ENCODE data around the gene SERPINA9.
A peak's percentile ranks its signal among the peaks of the same experiment; 100 is the strongest.

The SERPINA9 gene

GRCh38 chr14:94481468-94482131, 5.6 kb upstream of the SERPINA9 start:
- H2AFZ ChIP-seq (ENCODE audit: low read depth, low read length, severe bottlenecking) = no peak overlapping the region
- peak overlapping the region; percentile 31 for H3K4me2 ChIP-seq (ENCODE audit: low read depth, low read length, poor library complexity, severe bottlenecking)

GRCh38 chr14:94480809-94481208, 4.8 kb upstream of the SERPINA9 start:
- TF ChIP-seq EZH2phosphoT487 (conservative IDR thresholded peaks at IDR 0.05; ENCODE audit: low read length) = no peak
- Histone ChIP-seq H3K27me3 (ENCODE audit: low read length) (no peaks in the 10 kb centered on the region), H3K79me2 (ENCODE audit: insufficient read depth, low read length) (peaks cover 2% of the 10 kb centered on the region), H3K36me3 (ENCODE audit: low read length) (peaks cover 5% of the 10 kb centered on the region; the same call in 1 of the 2 replicates), H2AFZ (ENCODE audit: low read depth, low read length, severe bottlenecking) (no peak overlapping the region), H3K9me3 (ENCODE audit: insufficient read depth, low read length) (peaks cover 4% of the 10 kb centered on the region; the same call in 1 of the 2 replicates), H4K20me1 (ENCODE audit: low read depth, low read length) (no peaks in the 10 kb centered on the region), H3K4me2 (ENCODE audit: low read depth, low read length, poor library complexity, severe bottlenecking) (peak overlapping the region; percentile 31), H3K9ac (ENCODE audit: low read length) (peak overlapping the region; percentile 52), H3F3A (ENCODE audit: insufficient read depth) (peaks cover 39% of the 10 kb centered on the region), H3K9me2 (replicated peaks; ENCODE audit: insufficient read depth, low read length) (no peaks in the 10 kb centered on the region), H3K27ac (ENCODE audit: low read depth, low read length) (peak overlapping the region; percentile 91), H3K4me3 (ENCODE audit: insufficient read depth, low read length, poor library complexity, severe bottlenecking) (no peak overlapping the region)

More at GRCh38 chr14:94481468-94482131, 5.6 kb upstream of the SERPINA9 start:
- peaks cover 4% of the 10 kb centered on the region; the same call in 1 of the 2 replicates for H3K9me3 ChIP-seq (ENCODE audit: insufficient read depth, low read length)
- H3K9ac ChIP-seq (ENCODE audit: low read length) = peak overlapping the region; percentile 52
- no peaks in the 10 kb centered on the region for H4K20me1 ChIP-seq (ENCODE audit: low read depth, low read length)
- no peaks in the 10 kb centered on the region for H3K79me2 ChIP-seq (ENCODE audit: insufficient read depth, low read length)
- TF ChIP-seq EZH2phosphoT487 (conservative IDR thresholded peaks at IDR 0.05; ENCODE audit: low read length) (no peak), CTCF (IDR thresholded peaks at IDR 0.05; ENCODE audit: insufficient read depth, low read length, poor library complexity, severe bottlenecking) (no peak)
- no peaks in the 10 kb centered on the region for H3K9me2 ChIP-seq (replicated peaks; ENCODE audit: insufficient read depth, low read length)
- H3K4me3 ChIP-seq (ENCODE audit: insufficient read depth, low read length, poor library complexity, severe bottlenecking) = no peak overlapping the region
- no peaks in the 10 kb centered on the region for H3K27me3 ChIP-seq (ENCODE audit: low read length)
- H3F3A ChIP-seq (ENCODE audit: insufficient read depth) = peaks cover 33% of the 10 kb centered on the region
- peaks cover 5% of the 10 kb centered on the region; the same call in 1 of the 2 replicates for H3K36me3 ChIP-seq (ENCODE audit: low read length)
- peak overlapping the region; percentile 91 for H3K27ac ChIP-seq (ENCODE audit: low read depth, low read length)

GRCh38 chr14:94478420-94478819, 2.4 kb upstream of the SERPINA9 start:
- Histone ChIP-seq H3K4me2 (ENCODE audit: low read depth, low read length, poor library complexity, severe bottlenecking) (no peak overlapping the region), H3K9me2 (replicated peaks; ENCODE audit: insufficient read depth, low read length) (no peaks in the 10 kb centered on the region), H3K9me3 (ENCODE audit: insufficient read depth, low read length) (peaks cover 4% of the 10 kb centered on the region; the same call in 1 of the 2 replicates), H3K27ac (ENCODE audit: low read depth, low read length) (peak overlapping the region; percentile 99), H3K27me3 (ENCODE audit: low read length) (no peaks in the 10 kb centered on the region), H4K20me1 (ENCODE audit: low read depth, low read length) (no peaks in the 10 kb centered on the region), H3F3A (ENCODE audit: insufficient read depth) (peaks cover 33% of the 10 kb centered on the region), H3K36me3 (ENCODE audit: low read length) (peaks cover 5% of the 10 kb centered on the region; the same call in 1 of the 2 replicates), H2AFZ (ENCODE audit: low read depth, low read length, severe bottlenecking) (no peak overlapping the region), H3K79me2 (ENCODE audit: insufficient read depth, low read length) (peaks cover 25% of the 10 kb centered on the region), H3K4me3 (ENCODE audit: insufficient read depth, low read length, poor library complexity, severe bottlenecking) (no peak overlapping the region), H3K9ac (ENCODE audit: low read length) (no peak overlapping the region)
- TF ChIP-seq CTCF (IDR thresholded peaks at IDR 0.05; ENCODE audit: insufficient read depth, low read length, poor library complexity, severe bottlenecking) = no peak
- TF ChIP-seq EZH2phosphoT487 (conservative IDR thresholded peaks at IDR 0.05; ENCODE audit: low read length) = no peak

- Histone ChIP-seq H3K27ac (ENCODE audit: low read depth, low read length) (peak overlapping the region; percentile 99), H2AFZ (ENCODE audit: low read depth, low read length, severe bottlenecking) (no peak overlapping the region), H3K79me2 (ENCODE audit: insufficient read depth, low read length) (peaks cover 46% of the 10 kb centered on the region), H3K4me3 (ENCODE audit: insufficient read depth, low read length, poor library complexity, severe bottlenecking) (peak overlapping the region; percentile 58), H3K36me3 (ENCODE audit: low read length) (peaks cover 5% of the 10 kb centered on the region; the same call in 1 of the 2 replicates), H4K20me1 (ENCODE audit: low read depth, low read length) (no peaks in the 10 kb centered on the region), H3K27me3 (ENCODE audit: low read length) (no peaks in the 10 kb centered on the region), H3K9me3 (ENCODE audit: insufficient read depth, low read length) (peaks cover 4% of the 10 kb centered on the region; the same call in 1 of the 2 replicates), H3K9me2 (replicated peaks; ENCODE audit: insufficient read depth, low read length) (no peaks in the 10 kb centered on the region), H3K4me2 (ENCODE audit: low read depth, low read length, poor library complexity, severe bottlenecking) (peak overlapping the region; percentile 59), H3K9ac (ENCODE audit: low read length) (peak overlapping the region; percentile 80), H3F3A (ENCODE audit: insufficient read depth) (peaks cover 32% of the 10 kb centered on the region)
- TF ChIP-seq EZH2phosphoT487 (conservative IDR thresholded peaks at IDR 0.05; ENCODE audit: low read length) (no peak), CTCF (IDR thresholded peaks at IDR 0.05; ENCODE audit: insufficient read depth, low read length, poor library complexity, severe bottlenecking) (no peak)
Observed at GRCh38 chr14:94474581-94475031, 1.4 kb downstream of the SERPINA9 start.

All from SU-DHL-6 (cell line).